Inflammatory macrophage treated with lipopolysaccharide for 4 hours (primary cell): ENCODE results near the gene LGALS9.
"Not testable (repeated sequence)": the region's sequence is repeated elsewhere in the genome, so short reads cannot be mapped to it uniquely, and the experiment has no call there.

Source experiments
- DNase-seq: peaks from one replicate; pipeline ENCODE4 v3.0.0-alpha.2; 2020

Gene LGALS9

GRCh38 chr17:27631897-27632725 is 1.1 kb downstream of the LGALS9 start:
- DNase-seq = peak; percentile 36

GRCh38 chr17:27632766-27633165 is 1.8 kb downstream of the LGALS9 start:
- peak; percentile 91 for DNase-seq

- DNase-seq = peak; percentile 10
Measured at GRCh38 chr17:27633312-27634025, 2.5 kb downstream of the LGALS9 start.

- DNase-seq = no peak
Measured at GRCh38 chr17:27634026-27634335, 3.0 kb downstream of the LGALS9 start.

- DNase-seq = peak; percentile 34
Measured at GRCh38 chr17:27634776-27635175, 3.8 kb downstream of the LGALS9 start.

- peak; percentile 88 for DNase-seq
Measured at GRCh38 chr17:27635275-27635823, 4.4 kb downstream of the LGALS9 start.

- DNase-seq = not testable (repeated sequence)
Measured at GRCh38 chr17:27636005-27636520, 5.1 kb downstream of the LGALS9 start.

GRCh38 chr17:27637818-27638217 is 6.8 kb downstream of the LGALS9 start:
- not testable (repeated sequence) for DNase-seq

GRCh38 chr17:27638415-27638914 is 7.5 kb downstream of the LGALS9 start:
- peak; percentile 39 for DNase-seq

- DNase-seq = no peak
Measured at GRCh38 chr17:27640790-27641189, 9.8 kb downstream of the LGALS9 start.

GRCh38 chr17:27644586-27644985 is 13.6 kb downstream of the LGALS9 start:
- DNase-seq = no peak

- not testable (repeated sequence) for DNase-seq
Measured at GRCh38 chr17:27645621-27646020, 14.6 kb downstream of the LGALS9 start.

- no peak for DNase-seq
Measured at GRCh38 chr17:27646232-27646631, 15.2 kb downstream of the LGALS9 start.

GRCh38 chr17:27647765-27648164 is 16.8 kb downstream of the LGALS9 start:
- no peak for DNase-seq

- not testable (repeated sequence) for DNase-seq
Measured at GRCh38 chr17:27649111-27649571, 18.2 kb downstream of the LGALS9 start.

- DNase-seq = peak; percentile 4
Measured at GRCh38 chr17:27649929-27650328, 18.9 kb downstream of the LGALS9 start.

GRCh38 chr17:27650836-27651235 is 19.8 kb downstream of the LGALS9 start:
- DNase-seq = peak; percentile 5

GRCh38 chr17:27651411-27652345 is 20.7 kb downstream of the LGALS9 start:
- peak; percentile 51 for DNase-seq

GRCh38 chr17:27653449-27653971 is 22.5 kb downstream of the LGALS9 start:
- not testable (repeated sequence) for DNase-seq

- DNase-seq = no peak
Measured at GRCh38 chr17:27654136-27654535, 23.1 kb downstream of the LGALS9 start.

GRCh38 chr17:27654654-27655524 is 23.9 kb downstream of the LGALS9 start:
- peak; percentile 62 for DNase-seq
